ENCODE measurements around the gene SGTA. TPM values are rescaled to one million over a fixed set of nuclear protein-coding genes. Genes with fewer than 3 reads are reported as not detected.

Gene SGTA
- total RNA-seq, 1 donor from 2014 or later: 47.2 TPM

- no peak for DNase-seq (ENCODE audit: low read depth)
Measured at GRCh38 chr19:2810141-2811091, 27.3 kb upstream of the SGTA start.

GRCh38 chr19:2809387-2810140 is 26.5 kb upstream of the SGTA start:
- no peak for DNase-seq (ENCODE audit: low read depth)

- DNase-seq (ENCODE audit: low read depth): no peak
Measured at GRCh38 chr19:2808129-2808941, 25.3 kb upstream of the SGTA start.

- DNase-seq (ENCODE audit: low read depth): no peak
Measured at GRCh38 chr19:2807379-2808128, 24.5 kb upstream of the SGTA start.

GRCh38 chr19:2806736-2807378 is 23.8 kb upstream of the SGTA start:
- DNase-seq (ENCODE audit: low read depth): no peak

- no peak for DNase-seq (ENCODE audit: low read depth)
Measured at GRCh38 chr19:2805991-2806649, 23.0 kb upstream of the SGTA start.

GRCh38 chr19:2805261-2805900 is 22.3 kb upstream of the SGTA start:
- DNase-seq (ENCODE audit: low read depth): no peak

GRCh38 chr19:2804156-2805004 is 21.3 kb upstream of the SGTA start:
- DNase-seq (ENCODE audit: low read depth): no peak

- no peak for DNase-seq (ENCODE audit: low read depth)
Measured at GRCh38 chr19:2803486-2804155, 20.5 kb upstream of the SGTA start.

GRCh38 chr19:2802826-2803225 is 19.8 kb upstream of the SGTA start:
- no peak for DNase-seq (ENCODE audit: low read depth)

- no peak for DNase-seq (ENCODE audit: low read depth)
Measured at GRCh38 chr19:2800506-2800905, 17.4 kb upstream of the SGTA start.

- DNase-seq (ENCODE audit: low read depth): no peak
Measured at GRCh38 chr19:2799273-2800020, 16.4 kb upstream of the SGTA start.

GRCh38 chr19:2798733-2799132 is 15.7 kb upstream of the SGTA start:
- no peak for DNase-seq (ENCODE audit: low read depth)

GRCh38 chr19:2798158-2798685 is 15.1 kb upstream of the SGTA start:
- no peak for DNase-seq (ENCODE audit: low read depth)

GRCh38 chr19:2797280-2797679 is 14.2 kb upstream of the SGTA start:
- DNase-seq (ENCODE audit: low read depth): no peak

- no peak for DNase-seq (ENCODE audit: low read depth)
Measured at GRCh38 chr19:2796659-2797266, 13.7 kb upstream of the SGTA start.

Data from renal cortical epithelial cell (primary cell).